Measurements from ENCODE around the gene FDXR. TPM values are rescaled to one million over a fixed set of nuclear protein-coding genes. Genes with fewer than 3 reads are reported as not detected.

Gene FDXR
- total RNA-seq, 1 experiment from 2014 or later = 22.1 TPM

DNA sequence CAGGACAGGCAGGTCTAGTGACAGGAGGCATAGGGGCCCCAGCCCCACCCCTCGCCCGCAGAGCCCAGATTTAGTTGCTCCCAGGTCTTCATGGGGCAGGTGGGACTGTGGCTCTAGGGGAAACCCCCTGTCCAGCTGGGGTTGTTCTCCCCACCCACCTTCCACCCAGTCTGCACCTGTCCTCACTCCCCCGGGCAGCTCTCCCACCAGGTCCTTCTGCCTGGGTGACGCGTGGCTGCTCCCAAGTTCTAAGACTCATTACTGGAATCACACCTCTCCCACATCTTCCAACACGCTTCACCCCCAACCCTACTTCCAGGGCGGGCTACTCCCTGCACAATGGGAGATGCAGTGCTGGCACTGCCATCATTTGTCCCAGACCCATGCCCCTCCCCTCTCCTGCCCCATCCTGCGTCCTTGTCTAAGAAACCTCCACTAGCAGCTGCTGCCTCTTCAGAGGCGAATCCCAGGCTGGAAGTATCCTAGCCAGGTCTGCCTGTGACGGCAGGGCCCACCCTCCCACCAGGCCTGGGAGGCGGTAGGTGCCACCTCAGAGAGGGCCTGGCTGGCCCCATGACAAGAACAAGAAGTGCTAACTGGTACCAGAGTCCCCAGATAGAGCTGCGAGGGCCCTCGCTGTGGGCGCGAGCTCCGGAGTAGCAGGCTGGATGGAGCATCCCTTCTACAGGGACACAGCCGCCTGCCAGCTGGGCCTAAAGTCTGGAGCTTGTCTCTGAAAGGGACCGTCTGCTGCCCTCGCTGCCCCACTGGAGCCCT, 35.9 kb downstream of the FDXR start:
- no peak for DNase-seq (ENCODE audit: low spot score)

DNA sequence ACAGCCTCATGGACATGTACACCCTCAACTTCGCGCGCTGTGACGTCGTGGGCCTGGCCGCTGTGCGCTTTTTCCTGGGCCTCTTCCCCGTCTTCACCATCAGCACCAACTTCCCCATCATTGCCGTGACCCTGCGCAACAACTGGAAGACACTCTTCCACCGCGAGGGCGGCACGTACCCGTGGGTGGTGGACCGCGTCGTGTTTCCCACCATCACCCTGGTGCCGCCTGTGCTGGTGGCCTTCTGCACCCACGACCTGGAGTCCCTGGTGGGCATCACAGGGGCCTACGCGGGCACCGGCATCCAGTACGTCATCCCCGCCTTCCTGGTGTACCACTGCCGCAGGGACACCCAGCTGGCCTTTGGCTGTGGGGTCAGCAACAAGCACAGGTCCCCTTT, 36.6 kb downstream of the FDXR start:
- no peak for DNase-seq (ENCODE audit: low spot score)

DNA sequence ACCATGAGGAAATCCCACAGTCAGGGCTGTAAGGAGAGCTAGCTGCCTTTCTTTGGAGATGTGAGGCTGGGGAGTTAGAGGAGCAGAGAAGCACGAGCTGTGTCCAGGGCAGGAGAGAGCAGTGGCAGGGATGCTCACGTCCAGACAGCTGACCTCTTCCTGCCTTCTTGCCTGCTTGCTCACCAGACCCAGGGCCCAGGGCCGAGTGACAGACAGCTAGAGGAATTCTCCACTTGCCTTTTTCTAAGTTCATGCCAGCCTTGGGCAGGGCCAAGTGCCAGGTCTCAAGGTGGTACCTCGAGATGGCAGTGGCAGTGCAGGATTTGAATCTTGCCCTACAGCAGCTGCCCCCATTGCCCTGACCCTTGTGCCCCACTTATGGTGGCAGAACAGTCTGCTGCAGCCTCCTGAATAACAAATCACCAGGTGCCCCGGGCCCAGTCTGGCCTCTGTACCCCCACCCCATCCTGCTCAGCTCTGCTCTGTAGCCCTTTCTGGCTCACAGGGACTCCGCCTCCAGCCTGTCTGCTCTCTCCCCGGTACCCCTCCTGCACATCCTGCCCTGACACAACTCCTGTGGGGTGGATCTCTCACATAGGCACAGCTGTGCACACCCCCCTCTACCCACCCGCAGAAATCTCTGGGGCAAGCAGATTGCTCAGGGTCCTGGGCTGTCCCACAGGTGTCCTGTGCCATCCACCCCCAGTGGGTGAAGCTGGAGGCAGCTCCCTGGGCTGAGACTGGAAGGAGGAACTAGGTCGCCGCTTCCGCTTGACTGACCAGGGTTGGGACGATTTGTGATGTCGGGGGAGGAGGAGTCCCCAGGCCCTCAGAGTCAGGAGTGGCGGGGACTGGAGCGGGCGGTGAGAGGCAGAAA, 39.1 kb downstream of the FDXR start:
- no peak for DNase-seq (ENCODE audit: low spot score)

DNA sequence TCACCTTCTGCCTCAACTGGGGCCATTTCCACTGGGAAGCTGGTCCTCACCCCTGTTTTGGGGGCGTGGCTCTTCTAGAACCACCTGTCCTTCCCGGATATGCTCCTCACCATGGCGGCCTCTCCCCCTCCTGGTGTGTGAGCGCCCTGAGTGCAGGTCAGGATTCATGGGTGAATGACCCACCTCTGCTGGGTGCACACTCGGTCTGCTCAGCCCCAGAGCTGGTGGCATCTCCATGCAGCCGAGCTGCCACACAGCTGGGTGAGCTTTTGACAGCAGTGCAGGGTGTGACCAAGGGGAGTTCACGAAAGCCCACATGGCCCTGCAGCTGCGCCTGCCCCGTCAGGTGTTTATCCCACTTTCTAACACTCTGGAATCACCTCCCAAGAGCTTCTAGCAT, 40.4 kb downstream of the FDXR start:
- no peak for DNase-seq (ENCODE audit: low spot score)

DNA sequence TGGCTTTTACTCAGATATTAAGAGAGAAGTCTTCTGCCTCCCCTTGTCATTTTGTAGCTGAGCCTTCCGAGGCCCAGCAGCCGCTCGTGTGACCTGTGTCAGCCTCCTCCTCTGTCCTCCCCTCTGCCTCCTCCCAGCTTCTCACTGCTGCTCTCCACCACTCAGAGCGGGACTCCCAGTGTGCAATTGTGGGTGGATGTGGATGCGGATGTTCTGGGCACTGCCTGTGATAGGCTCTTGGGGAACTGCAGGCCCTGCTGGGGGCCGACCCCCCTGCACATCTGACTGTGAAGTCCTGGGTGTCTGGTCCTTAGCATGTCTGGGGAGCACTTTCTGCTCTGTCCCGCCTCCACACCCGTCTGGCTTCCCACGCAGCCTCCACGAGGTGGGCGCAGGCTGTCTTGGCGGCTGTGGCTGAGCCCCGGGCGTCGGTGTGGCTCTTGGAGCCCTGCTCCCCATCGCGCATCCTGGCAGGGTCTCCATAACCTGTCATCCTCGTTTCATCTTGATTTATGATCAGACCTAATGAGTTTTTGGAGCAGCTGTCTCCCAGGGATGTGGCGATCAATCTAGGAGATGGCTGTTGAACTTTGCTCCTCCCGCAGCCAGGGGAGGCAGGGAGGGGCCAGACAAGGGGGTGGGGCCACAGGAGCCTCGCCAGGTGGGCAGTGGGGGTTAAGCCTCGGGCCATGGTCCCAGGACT, 41.2 kb downstream of the FDXR start:
- no peak for DNase-seq (ENCODE audit: low spot score)

DNA sequence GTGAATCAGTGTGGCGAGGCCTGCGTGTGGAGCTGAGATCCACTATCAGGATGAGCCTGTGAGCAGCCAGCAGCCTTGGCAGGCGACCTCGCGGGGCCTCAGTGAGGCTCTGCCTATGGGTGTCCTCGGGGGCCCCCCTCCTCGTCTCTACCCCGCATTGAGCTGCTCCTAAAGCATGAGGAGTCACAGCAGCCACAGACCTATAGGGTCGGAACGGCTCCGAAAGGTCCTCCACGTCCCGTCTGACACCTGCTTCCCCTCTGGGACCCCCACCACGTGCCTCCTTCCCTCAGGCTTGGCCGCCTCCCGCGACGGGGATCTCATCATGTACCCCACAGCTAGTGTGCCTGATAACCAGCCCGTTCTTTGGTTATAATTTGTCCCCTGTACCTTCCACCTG, 41.9 kb downstream of the FDXR start:
- DNase-seq (ENCODE audit: low spot score) = no peak

DNA sequence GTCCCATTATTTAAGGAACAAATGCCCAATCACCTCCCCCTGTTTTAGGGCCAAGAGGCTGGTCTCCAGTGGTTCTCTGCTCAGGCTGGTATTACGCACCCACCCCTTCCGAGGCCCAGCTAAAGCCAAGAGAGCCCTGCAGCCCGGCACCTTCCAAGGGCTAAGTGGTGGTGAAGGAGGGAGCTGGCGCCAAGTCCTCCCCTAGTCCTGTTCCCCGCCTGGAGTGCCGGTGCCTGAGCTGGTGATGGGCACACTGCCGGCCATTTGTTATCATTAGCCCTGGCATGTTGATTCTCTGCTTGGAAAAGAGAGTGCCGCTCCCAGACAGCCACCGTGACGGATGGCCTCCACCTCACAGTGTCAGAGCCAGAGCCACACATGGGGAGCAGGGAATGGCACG, 45.0 kb downstream of the FDXR start:
- no peak for DNase-seq (ENCODE audit: low spot score)

DNA sequence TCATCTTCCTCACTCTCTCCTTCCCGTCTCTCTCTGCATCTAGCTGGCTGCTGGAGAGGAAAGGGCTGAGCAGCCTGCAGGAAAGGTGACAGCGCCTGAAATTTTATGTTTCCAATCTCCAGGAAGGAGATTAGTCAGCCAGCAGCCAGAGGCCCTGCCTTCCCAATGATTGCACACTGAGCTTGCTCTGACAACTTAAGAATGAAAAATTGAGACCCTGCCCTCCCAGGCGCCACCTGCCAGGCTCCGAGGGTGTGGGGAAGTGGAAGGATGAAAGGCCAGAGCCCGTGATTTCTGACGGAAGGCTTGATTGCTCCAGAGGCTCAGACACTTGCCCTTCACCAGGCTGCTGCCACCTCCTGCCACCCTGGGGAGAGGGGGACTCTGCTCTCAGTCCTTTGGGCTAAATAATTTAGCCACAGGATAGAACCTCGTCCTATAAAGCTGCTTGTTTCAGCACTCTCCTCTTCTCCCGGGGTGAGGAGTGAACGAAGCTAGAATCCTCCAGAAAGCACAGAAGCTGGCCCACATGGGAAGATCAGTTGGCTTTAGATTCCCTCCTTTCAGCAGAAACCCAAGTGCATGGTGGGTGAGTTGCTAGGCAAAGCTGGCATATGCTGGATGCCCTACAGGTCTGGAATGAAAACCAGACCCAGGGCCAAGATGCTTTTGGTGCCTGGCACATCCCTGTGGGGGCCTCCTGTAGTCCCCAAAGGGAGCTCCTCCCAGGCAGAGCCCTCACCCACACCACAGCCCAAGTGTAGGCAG, 46.7 kb downstream of the FDXR start:
- DNase-seq (ENCODE audit: low spot score) = no peak

DNA sequence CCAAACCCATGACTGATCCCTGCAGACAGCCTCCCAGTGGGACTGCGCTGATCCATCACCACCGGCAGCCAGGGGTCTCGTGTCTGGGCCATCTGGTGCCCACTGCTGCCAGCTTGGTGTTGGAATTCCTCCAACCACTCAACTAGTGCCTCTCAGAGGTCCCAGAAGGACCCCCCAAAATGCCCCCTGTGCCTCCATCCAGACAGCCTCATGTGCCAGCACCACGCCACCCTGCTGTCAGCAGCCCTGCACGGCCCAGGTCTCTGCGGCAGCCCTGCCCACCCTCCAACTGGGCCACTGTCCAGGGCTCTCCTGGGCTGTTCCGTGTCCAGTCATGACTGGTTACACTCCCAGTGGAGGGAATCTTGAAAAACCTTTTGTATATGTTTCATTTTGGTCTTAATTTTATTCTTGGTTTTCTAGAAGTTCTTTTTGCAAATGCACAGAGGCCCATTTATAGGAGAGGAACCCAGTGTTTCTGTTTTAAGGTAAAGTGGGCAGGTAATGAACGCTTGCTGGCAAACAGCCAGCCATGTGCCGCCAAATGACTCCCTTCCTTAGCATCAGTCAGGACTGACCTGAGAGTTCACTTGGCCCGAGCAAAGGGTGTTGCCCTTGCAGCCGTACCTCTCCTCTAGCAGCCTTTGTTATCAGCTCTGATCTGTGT, 47.7 kb downstream of the FDXR start:
- DNase-seq (ENCODE audit: low spot score) = no peak

DNA sequence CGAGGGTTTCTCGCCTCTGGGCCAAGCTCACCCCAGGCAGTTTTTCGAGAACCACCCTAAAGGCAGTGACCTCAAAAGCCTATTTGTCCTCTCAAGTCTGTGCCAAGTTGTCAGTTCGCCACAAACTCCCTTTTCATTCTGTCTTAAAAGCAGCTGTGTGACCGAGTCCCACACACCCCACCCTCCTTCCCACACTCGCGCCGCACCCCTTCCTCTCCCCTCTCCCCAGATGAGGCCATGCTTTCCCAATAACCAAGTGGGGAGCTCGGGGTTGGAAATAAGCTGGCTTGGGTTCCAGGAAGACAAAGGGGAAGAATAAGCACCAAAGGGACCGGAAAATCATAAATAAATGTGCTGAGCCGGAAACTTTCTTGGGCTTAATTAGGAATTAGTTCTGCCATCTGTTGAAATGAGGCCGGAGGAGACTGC, 49.8 kb downstream of the FDXR start:
- no peak for DNase-seq (ENCODE audit: low spot score)

DNA sequence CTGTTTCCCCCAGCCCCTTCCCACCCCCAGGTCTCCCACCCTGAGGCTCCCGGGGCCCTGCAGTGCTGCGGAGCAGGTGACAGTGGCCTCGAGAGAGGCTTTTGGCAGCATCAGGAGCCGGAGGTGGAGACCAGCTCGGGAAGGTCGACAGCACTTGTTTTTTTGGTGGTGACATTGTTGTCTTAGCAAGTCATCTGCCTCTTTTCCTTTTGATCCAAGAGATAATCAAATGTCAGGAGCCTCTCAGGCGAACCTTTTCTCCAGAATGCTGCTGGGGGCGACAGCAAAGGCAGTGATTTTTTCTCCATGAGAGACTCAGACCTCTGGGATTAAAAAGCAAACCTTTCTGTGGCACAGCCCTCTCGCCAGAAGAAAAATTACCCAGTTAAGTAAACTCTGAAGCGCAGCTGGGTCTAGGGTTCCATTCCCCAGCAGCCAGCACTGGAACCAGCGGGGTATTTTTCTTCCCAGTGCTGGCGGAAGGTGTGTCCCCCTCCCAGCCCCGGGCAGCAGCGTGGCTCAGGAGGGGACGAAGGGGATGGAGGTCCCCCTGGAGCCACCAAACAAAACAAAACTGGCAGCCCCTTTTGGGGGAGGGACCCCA, 50.4 kb downstream of the FDXR start:
- DNase-seq (ENCODE audit: low spot score) = no peak

DNA sequence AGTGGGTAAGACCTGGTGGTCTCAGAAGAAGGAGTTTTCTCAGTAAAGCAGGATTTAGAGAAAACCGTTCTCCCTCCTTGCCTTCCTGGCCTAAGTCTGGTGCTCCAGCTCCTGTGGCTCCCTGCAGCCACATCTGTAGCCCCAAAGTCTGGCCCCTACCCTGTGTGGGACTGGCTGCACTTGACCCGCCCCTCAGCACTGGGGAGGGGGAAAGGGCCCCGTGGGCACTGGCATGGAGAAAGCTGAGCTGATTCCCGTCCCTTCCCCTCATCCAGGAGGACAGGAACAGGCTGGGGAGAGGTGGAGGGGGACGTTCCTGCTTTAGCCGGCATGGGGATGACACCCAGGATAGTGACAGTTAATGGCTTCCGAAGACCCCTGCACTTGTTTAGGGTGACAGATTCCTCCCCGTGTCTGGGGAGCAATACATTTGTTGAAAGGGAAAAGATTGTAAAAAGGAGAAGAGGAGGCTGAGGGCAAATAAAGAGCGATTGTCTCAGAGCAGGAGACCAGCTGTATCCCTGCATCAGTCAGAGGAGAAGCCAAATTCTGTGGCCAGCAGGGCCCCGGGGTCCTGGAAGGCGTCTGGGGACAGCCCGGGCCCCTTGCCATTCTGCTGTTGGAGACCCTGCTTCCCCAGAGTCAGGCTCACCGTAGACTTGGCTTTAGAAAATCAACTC, 51.0 kb downstream of the FDXR start:
- DNase-seq (ENCODE audit: low spot score) = no peak

DNA sequence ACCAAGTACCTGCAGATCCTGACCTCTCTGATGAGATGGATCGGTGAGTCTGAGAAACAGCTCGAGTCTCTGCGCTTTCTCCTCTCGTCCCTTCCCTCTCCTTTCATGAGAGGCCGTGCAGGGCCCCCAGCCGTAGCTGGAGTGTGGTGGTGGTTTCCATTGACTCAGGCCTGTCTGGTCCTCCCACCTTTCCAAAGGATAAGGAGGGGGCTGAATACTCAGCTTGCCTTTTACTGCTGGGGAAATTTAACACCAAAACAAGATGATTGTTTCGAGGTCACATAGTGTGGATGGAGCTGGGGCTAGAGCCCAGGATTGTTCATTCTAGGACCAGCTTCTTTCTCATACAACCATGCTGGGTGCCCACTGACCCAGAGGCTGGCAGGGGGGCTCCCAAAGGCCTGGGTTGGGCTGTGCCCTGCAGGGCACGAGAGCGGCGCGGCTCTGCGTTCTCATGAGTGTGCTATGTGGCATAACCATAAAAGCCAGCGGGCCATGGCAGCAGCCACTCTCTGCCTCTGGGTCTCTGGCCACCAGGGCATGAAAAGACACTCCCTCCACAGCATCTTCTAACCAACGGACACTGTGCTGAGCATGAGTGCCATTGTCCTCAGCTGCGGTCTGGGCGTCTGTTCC, 52.9 kb downstream of the FDXR start:
- DNase-seq (ENCODE audit: low spot score) = no peak

DNA sequence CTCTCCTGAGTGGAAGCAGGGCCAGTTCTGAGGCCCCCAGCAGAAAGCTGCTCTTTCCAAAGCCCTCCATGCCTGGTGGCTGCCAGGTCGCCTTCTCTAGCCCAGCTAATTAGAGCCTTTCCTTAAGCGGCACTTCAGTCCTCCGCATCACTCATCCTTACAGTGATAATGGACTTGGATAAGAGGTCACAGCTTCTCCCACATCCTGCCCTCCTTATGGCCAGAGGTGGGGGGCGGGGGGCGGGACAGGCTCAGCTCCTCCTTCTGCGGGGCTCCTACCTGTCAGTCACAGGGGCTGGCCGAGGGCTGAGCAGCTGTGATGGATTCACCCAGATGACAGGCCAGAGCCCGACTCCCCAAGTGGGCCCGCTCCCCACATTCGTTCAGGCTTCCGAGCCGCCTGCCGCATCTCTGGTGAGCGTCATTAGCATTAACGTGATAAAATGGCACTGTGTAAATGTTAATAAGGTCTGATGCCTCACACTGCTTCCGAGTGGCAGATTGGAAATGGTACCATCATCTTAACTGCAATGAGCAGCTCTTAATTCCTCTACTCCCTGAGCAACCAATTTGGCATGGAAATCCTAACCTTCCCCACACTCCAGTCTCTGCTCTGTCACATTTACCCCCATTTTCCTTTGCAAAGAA, 54.4 kb downstream of the FDXR start:
- no peak for DNase-seq (ENCODE audit: low spot score)

DNA sequence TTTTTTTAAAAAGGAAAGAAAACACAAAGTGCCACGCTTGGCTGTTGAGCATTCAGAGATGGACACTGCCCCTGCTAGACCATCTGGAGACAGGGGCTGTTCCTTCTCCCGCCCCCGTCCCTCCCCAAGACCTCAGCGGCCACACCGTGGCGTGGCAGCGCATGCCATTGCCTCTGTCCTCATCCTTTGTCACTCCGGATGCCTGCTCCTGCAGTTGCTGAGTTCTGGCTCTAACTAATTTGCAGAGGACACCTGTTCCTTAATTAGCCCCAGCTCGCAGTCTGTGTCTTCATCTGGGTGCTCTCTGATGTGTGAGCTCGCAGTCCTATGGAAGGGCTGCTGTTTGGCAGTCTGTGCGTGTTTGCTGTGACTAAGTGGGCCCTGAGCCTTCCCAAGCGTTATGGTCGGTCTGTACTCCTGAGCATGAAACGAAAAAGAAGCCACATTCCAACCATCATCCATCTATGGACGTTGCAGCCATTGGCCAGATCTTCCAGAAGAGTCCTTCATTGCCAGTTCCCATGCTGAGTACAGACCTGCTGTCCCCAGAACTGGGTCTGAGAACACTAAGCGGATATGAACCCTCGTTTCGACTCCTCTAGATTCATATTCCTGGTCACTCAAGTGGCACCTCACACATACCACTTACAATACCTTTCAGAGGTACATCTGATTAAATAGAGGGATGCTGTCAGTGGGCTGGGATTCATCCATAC, 55.7 kb downstream of the FDXR start:
- no peak for DNase-seq (ENCODE audit: low spot score)

DNA sequence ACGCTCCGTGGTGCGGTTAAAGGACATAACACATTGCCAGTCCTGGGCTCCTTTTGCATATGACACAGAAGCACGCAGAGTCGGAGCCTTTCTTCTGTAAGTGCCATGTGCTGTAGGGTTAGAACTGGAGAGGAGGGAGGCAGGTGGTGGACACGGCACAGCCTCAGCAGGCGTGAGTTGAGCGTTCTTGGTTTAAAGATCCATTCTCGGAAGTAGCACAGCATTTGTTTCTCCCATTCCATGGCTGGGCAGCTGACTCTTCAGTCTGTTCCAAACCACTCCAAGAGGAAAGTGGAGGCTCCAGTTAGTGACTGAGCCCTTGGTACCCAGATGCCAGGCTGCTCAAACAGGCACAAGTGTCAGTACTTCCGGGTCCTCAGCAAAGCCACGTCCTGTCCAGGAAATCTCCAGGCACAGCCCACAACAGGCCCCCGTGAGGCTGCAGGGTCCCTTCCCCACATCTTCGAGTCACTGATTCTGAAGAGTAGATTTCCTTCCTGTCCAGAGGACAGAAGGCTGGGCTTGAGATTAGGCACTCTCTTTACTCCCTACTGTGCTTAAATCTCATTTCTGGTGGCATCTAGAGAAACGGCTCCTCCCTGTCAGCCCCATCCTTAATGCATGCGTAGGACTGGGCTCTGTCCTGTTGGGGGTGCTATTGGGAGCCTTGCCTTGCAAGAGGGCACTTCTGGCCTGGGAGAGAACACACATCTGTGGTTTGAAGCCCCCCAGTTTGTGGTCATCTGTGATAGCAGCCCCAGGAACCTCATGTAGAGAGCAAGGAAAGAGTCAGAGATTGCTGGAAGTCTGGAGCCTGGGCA, 57.0 kb downstream of the FDXR start:
- no peak for DNase-seq (ENCODE audit: low spot score)

DNA sequence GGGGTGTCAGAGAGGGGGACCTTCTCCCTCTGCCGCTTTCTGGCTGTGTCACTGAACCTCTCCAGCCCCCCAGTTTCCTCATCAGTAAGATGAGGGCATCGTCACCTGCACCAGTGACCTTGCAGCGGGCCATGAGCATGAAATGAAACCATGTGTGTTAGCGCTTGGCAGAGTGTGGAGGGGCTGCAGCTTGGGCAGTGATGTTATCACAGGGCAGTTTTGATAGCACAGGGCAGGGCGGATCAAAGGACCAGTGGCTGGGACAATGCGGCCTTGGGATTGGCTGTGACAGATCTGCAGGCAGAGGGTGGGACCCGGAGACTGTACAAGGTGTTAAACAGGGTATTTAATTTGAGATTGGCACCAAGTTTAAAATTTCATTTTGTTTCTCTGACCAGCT, 57.7 kb downstream of the FDXR start:
- no peak for DNase-seq (ENCODE audit: low spot score)

DNA sequence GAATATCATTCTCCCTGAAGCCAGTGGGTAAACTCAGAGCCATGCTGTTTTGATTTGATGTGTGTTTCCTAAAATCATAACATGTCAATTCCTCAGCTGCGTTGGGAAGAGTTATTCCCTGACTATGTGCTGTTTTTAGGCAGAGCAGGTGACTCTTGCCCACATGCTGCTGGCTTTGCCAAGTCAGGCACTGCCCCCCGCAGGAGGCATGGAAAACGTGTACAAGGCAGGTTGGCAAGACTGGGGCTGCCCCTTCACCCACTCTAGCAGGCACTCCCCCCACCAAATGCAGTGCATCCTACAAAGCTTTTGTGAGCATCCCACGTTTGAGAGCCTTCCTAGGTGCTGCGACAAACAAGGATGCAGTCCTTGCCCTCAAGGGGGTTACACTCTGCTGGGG, 58.3 kb downstream of the FDXR start:
- DNase-seq (ENCODE audit: low spot score) = no peak

All from H4 (cell line).